HepG2 (cell line): ENCODE data around the gene IL17RC. TPM values are rescaled to one million over a fixed set of nuclear protein-coding genes. Genes with fewer than 3 reads are reported as not detected.

Experiments used
- ATF6 ChIP-seq: sonication (generic); formaldehyde crosslinking; conservative IDR thresholded peaks from 2 replicates; pipeline ENCODE4 v1.4.0; 2020; ENCODE audit warnings: missing genetic modification reagents
- DMAP1 ChIP-seq: IDR thresholded peaks from 2 replicates; pipeline ENCODE4 v1.6.1; 2016
- ESRRA ChIP-seq: sonication (generic); formaldehyde crosslinking; IDR thresholded peaks from 2 replicates; pipeline ENCODE4 v1.5.1; 2020; ENCODE audit warnings: mild to moderate bottlenecking, low read depth, missing genetic modification reagents
- ETV5 ChIP-seq: IDR thresholded peaks from 2 replicates; pipeline ENCODE4 v1.6.1; 2018; ENCODE audit warnings: missing biosample characterization, missing genetic modification reagents, inconsistent platforms, borderline replicate concordance
- GRHL1 ChIP-seq: sonication (generic); formaldehyde crosslinking; conservative IDR thresholded peaks from 2 replicates; pipeline ENCODE4 v1.8.0; 2022; ENCODE audit warnings: missing genetic modification reagents
- IKZF1 ChIP-seq: fragments of 450-650 bp; IDR thresholded peaks from 2 replicates; pipeline ENCODE4 v1.7.1; 2016
- KDM3A ChIP-seq: IDR thresholded peaks from 2 replicates; pipeline ENCODE4 v1.6.1; 2018; ENCODE audit warnings: low read depth, missing compliant biosample characterization
- KLF13 ChIP-seq: sonication (generic); formaldehyde crosslinking; IDR thresholded peaks from 2 replicates; pipeline ENCODE4 v1.4.0; 2020; ENCODE audit warnings: mild to moderate bottlenecking, missing genetic modification reagents
- NFE2L1 ChIP-seq: sonication (generic); formaldehyde crosslinking; IDR thresholded peaks from 2 replicates; pipeline ENCODE4 v1.4.0; 2020; ENCODE audit warnings: missing genetic modification reagents, mild to moderate bottlenecking, borderline replicate concordance
- PAF1 ChIP-seq: IDR thresholded peaks from 2 replicates; pipeline ENCODE4 v1.6.1; 2016; ENCODE audit warnings: missing genetic modification reagents, missing compliant biosample characterization
- SIN3B ChIP-seq: fragments of 150-350 bp; IDR thresholded peaks from 2 replicates; pipeline ENCODE4 v1.6.1; 2014; ENCODE audit warnings: low read length
- SMAD1 ChIP-seq: sonication (generic); formaldehyde crosslinking; IDR thresholded peaks from 2 replicates; pipeline ENCODE4 v1.4.0; 2020; ENCODE audit warnings: missing genetic modification reagents, low read depth, mild to moderate bottlenecking, borderline replicate concordance
- SNAPC5 ChIP-seq: sonication (generic); formaldehyde crosslinking; IDR thresholded peaks from 2 replicates; pipeline ENCODE4 v1.8.1; 2023; ENCODE audit warnings: mild to moderate bottlenecking, missing genetic modification reagents, borderline replicate concordance
- TFDP2 ChIP-seq: sonication (generic); formaldehyde crosslinking; IDR thresholded peaks from 2 replicates; pipeline ENCODE4 v1.4.0; 2020; ENCODE audit warnings: missing genetic modification reagents
- ZBTB26 ChIP-seq: IDR thresholded peaks from 2 replicates; pipeline ENCODE4 v1.6.1; 2016; ENCODE audit warnings: missing compliant biosample characterization, missing genetic modification reagents, borderline replicate concordance
- ZBTB7A ChIP-seq: sonication (generic); formaldehyde crosslinking; IDR thresholded peaks from 2 replicates; pipeline ENCODE4 v1.8.0; 2022; ENCODE audit warnings: mild to moderate bottlenecking, missing genetic modification reagents
- ZNF335 ChIP-seq: sonication (generic); formaldehyde crosslinking; IDR thresholded peaks from 2 replicates; pipeline ENCODE4 v1.4.0; 2020; ENCODE audit warnings: missing genetic modification reagents
- ZNF430 ChIP-seq: sonication (generic); formaldehyde crosslinking; IDR thresholded peaks from 2 replicates; pipeline ENCODE4 v1.9.0; 2021; ENCODE audit warnings: mild to moderate bottlenecking, missing genetic modification reagents
- ZNF44 ChIP-seq: sonication (generic); formaldehyde crosslinking; IDR thresholded peaks from 2 replicates; pipeline ENCODE4 v1.5.1; 2020; ENCODE audit warnings: mild to moderate bottlenecking, missing genetic modification reagents
- ZNF550 ChIP-seq: sonication (generic); formaldehyde crosslinking; IDR thresholded peaks from 2 replicates; pipeline ENCODE4 v1.4.0; 2020; ENCODE audit warnings: mild to moderate bottlenecking, missing genetic modification reagents, borderline replicate concordance
- ZNF747 ChIP-seq: sonication (generic); formaldehyde crosslinking; IDR thresholded peaks from 2 replicates; pipeline ENCODE4 v1.8.1; 2023; ENCODE audit warnings: missing genetic modification reagents, mild to moderate bottlenecking, borderline replicate concordance
- ZNF749 ChIP-seq: sonication (generic); formaldehyde crosslinking; IDR thresholded peaks from 2 replicates; pipeline ENCODE4 v1.8.0; 2022; ENCODE audit warnings: mild to moderate bottlenecking, missing genetic modification reagents, moderate library complexity, borderline replicate concordance
- ZNF773 ChIP-seq: sonication (generic); formaldehyde crosslinking; IDR thresholded peaks from 2 replicates; pipeline ENCODE4 v1.4.0; 2020; ENCODE audit warnings: missing genetic modification reagents, borderline replicate concordance
- ZSCAN29 ChIP-seq: sonication (generic); formaldehyde crosslinking; conservative IDR thresholded peaks from 2 replicates; pipeline ENCODE4 v1.4.0; 2020; ENCODE audit warnings: mild to moderate bottlenecking, missing genetic modification reagents
- polyA plus RNA-seq, 8 experiments: library from polyadenylated mRNA; depleted of rRNA in 3 of 8; stranded (reverse) in 7 of 8; unstranded in 1 of 8; fragments of >200 nt; fragmentation: Illumina TruSeq in 4 of 8; extraction: Trizol in 4 of 8; gene quantifications; 2 replicates each; pipeline versions ENCODE4 v1.2.1 to v1.2.3, GENCODE V29; 2011 to 2016; ENCODE audit warnings: low read depth in 4 of 8, missing spikeins in 1 of 8, mixed read lengths in 1 of 8; ENCODE audit not compliant: insufficient read depth in 1 of 8
- total RNA-seq, 5 experiments: library from RNA; depleted of rRNA; stranded (reverse); fragments of >200 nt; fragmentation: Illumina TruSeq; extraction: Trizol; gene quantifications; 2 replicates each; pipeline ENCODE4 v1.2.3, GENCODE V29; 2016; ENCODE audit warnings: low read depth in 1 of 5

Gene IL17RC
- total and polyA plus RNA-seq, 2 of the 13 experiments (the other 11 are each of a cell fraction or from before 2014, with no cell fraction given), result 20.7 to 24.0 TPM

GRCh38 chr3:9897408-9898372 lies 19.2 kb upstream of the IL17RC start (continued):
- TF ChIP-seq IKZF1 (no peak), ATF6 (CRISPR knock-in tag) (no peak), ZBTB26 (no peak), GRHL1 (CRISPR knock-in tag) (no peak), KLF13 (CRISPR knock-in tag) (no peak), SIN3B (no peak), ZNF749 (CRISPR knock-in tag) (no peak), ETV5 (CRISPR knock-in tag) (peak; percentile 82; the same call in 1 of the 2 replicates), ZNF335 (CRISPR knock-in tag) (no peak), ZNF773 (CRISPR knock-in tag) (no peak), SNAPC5 (CRISPR knock-in tag) (no peak), DMAP1 (CRISPR knock-in tag) (0 out of 2 replicates have a peak, but pooled peaks have one; percentile 61), ZBTB7A (CRISPR knock-in tag) (no peak), TFDP2 (CRISPR knock-in tag) (no peak), PAF1 (0 out of 2 replicates have a peak, but pooled peaks have one; percentile 17), KDM3A (CRISPR knock-in tag) (no peak), ESRRA (CRISPR knock-in tag) (peak; percentile 66; the same call in 1 of the 2 replicates), ZNF747 (CRISPR knock-in tag) (peak; percentile 45; the same call in 1 of the 2 replicates), ZNF550 (CRISPR knock-in tag) (no peak), ZNF44 (no peak), SMAD1 (CRISPR knock-in tag) (no peak), ZNF430 (no peak), ZSCAN29 (0 out of 2 replicates have a peak, but pooled peaks have one; percentile 36), NFE2L1 (no peak)
